ENCODE results near the gene ALKBH8.
A peak's percentile ranks its signal among the peaks of the same experiment; 100 is the strongest.
"Not testable (repeated sequence)": the region's sequence is repeated elsewhere in the genome, so short reads cannot be mapped to it uniquely, and the experiment has no call there.

ALKBH8 gene

GRCh38 chr11:107593951-107594350, 28.4 kb upstream of the ALKBH8 start:
- Histone ChIP-seq H3K4me1 (ENCODE audit: control insufficient read depth in 2 of 2, insufficient read depth in 2 of 2, low read length in 2 of 2) (peaks cover 0 to 7% of the 10 kb centered on the region in 2 donors), H3K9ac (ENCODE audit: low read depth in 1 of 2, low read length in 2 of 2) (no peak overlapping the region), H3K9me3 (ENCODE audit: control insufficient read depth in 2 of 2, low read length in 2 of 2) (no peaks in the 10 kb centered on the region), H3K36me3 (ENCODE audit: control insufficient read depth in 2 of 2, insufficient read depth in 2 of 2, low read length in 2 of 2) (no peaks in the 10 kb centered on the region), H3K27me3 (ENCODE audit: control insufficient read depth in 2 of 2, insufficient read depth in 2 of 2, low read length in 2 of 2) (peaks cover 28 to 34% of the 10 kb centered on the region in 2 donors), H3K4me3 (ENCODE audit: low read length in 2 of 2) (no peak overlapping the region), H3K27ac (ENCODE audit: low read depth in 2 of 2, low read length in 2 of 2) (no peak overlapping the region)

- no peaks in the 10 kb centered on the region for H3K9me3 ChIP-seq (ENCODE audit: control insufficient read depth in 2 of 2, low read length in 2 of 2)
- H3K27me3 ChIP-seq (ENCODE audit: control insufficient read depth in 2 of 2, insufficient read depth in 2 of 2, low read length in 2 of 2) = peaks cover 38 to 39% of the 10 kb centered on the region in 2 donors
- no peaks in the 10 kb centered on the region for H3K36me3 ChIP-seq (ENCODE audit: control insufficient read depth in 2 of 2, insufficient read depth in 2 of 2, low read length in 2 of 2)
- no peak overlapping the region for H3K4me3 ChIP-seq (ENCODE audit: low read length in 2 of 2)
- no peak overlapping the region for H3K9ac ChIP-seq (ENCODE audit: low read depth in 1 of 2, low read length in 2 of 2)
- no peak overlapping the region for H3K27ac ChIP-seq (ENCODE audit: low read depth in 2 of 2, low read length in 2 of 2)
- peaks cover 0 to 7% of the 10 kb centered on the region in 2 donors for H3K4me1 ChIP-seq (ENCODE audit: control insufficient read depth in 2 of 2, insufficient read depth in 2 of 2, low read length in 2 of 2)
Observed at GRCh38 chr11:107592813-107593212, 27.3 kb upstream of the ALKBH8 start.

- Histone ChIP-seq H3K4me1 (ENCODE audit: control insufficient read depth in 2 of 2, insufficient read depth in 2 of 2, low read length in 2 of 2) (peaks cover 0 to 7% of the 10 kb centered on the region in 2 donors), H3K4me3 (ENCODE audit: low read length in 2 of 2) (no peak overlapping the region), H3K27ac (ENCODE audit: low read depth in 2 of 2, low read length in 2 of 2) (no peak overlapping the region), H3K9me3 (ENCODE audit: control insufficient read depth in 2 of 2, low read length in 2 of 2) (no peaks in the 10 kb centered on the region), H3K36me3 (ENCODE audit: control insufficient read depth in 2 of 2, insufficient read depth in 2 of 2, low read length in 2 of 2) (no peaks in the 10 kb centered on the region), H3K27me3 (ENCODE audit: control insufficient read depth in 2 of 2, insufficient read depth in 2 of 2, low read length in 2 of 2) (peaks cover 38 to 40% of the 10 kb centered on the region in 2 donors), H3K9ac (ENCODE audit: low read depth in 1 of 2, low read length in 2 of 2) (no peak overlapping the region)
Observed at GRCh38 chr11:107592231-107592590, 26.7 kb upstream of the ALKBH8 start.

- Histone ChIP-seq H3K27me3 (ENCODE audit: control insufficient read depth in 2 of 2, insufficient read depth in 2 of 2, low read length in 2 of 2) (peaks cover 38 to 40% of the 10 kb centered on the region in 2 donors), H3K4me1 (ENCODE audit: control insufficient read depth in 2 of 2, insufficient read depth in 2 of 2, low read length in 2 of 2) (peaks cover 0 to 7% of the 10 kb centered on the region in 2 donors), H3K4me3 (ENCODE audit: low read length in 2 of 2) (peak overlapping the region; percentile 59 to 73), H3K9me3 (ENCODE audit: control insufficient read depth in 2 of 2, low read length in 2 of 2) (no peaks in the 10 kb centered on the region), H3K9ac (ENCODE audit: low read depth in 1 of 2, low read length in 2 of 2) (no peak overlapping the region), H3K27ac (ENCODE audit: low read depth in 2 of 2, low read length in 2 of 2) (no peak overlapping the region), H3K36me3 (ENCODE audit: control insufficient read depth in 2 of 2, insufficient read depth in 2 of 2, low read length in 2 of 2) (no peaks in the 10 kb centered on the region)
Observed at GRCh38 chr11:107591378-107592230, 26.1 kb upstream of the ALKBH8 start.

- peaks cover 40 to 42% of the 10 kb centered on the region in 2 donors for H3K27me3 ChIP-seq (ENCODE audit: control insufficient read depth in 2 of 2, insufficient read depth in 2 of 2, low read length in 2 of 2)
- H3K9ac ChIP-seq (ENCODE audit: low read depth in 1 of 2, low read length in 2 of 2) = no peak within 1 kb of the TSS
- peaks cover 0 to 7% of the 10 kb centered on the region in 2 donors for H3K4me1 ChIP-seq (ENCODE audit: control insufficient read depth in 2 of 2, insufficient read depth in 2 of 2, low read length in 2 of 2)
- no peaks in the 10 kb centered on the region for H3K36me3 ChIP-seq (ENCODE audit: control insufficient read depth in 2 of 2, insufficient read depth in 2 of 2, low read length in 2 of 2)
- H3K27ac ChIP-seq (ENCODE audit: low read depth in 2 of 2, low read length in 2 of 2) = no peak within 1 kb of the TSS
- H3K4me3 ChIP-seq (ENCODE audit: low read length in 2 of 2) = peak within 1 kb of the TSS; percentile 59 to 73
- H3K9me3 ChIP-seq (ENCODE audit: control insufficient read depth in 2 of 2, low read length in 2 of 2) = no peaks in the 10 kb centered on the region
Observed at GRCh38 chr11:107590460-107591377, 25.2 kb upstream of the ALKBH8 start, which contains the start of gene ELMOD1. Gene ELMOD1, plus strand, starts transcription at chr11:107591147. Its CDS starts 27,043 bp downstream, at chr11:107618190.

- H3K27ac ChIP-seq (ENCODE audit: low read depth in 2 of 2, low read length in 2 of 2) = no peak overlapping the region
- no peak overlapping the region for H3K4me3 ChIP-seq (ENCODE audit: low read length in 2 of 2)
- H3K36me3 ChIP-seq (ENCODE audit: control insufficient read depth in 2 of 2, insufficient read depth in 2 of 2, low read length in 2 of 2) = no peaks in the 10 kb centered on the region
- peaks cover 30 to 34% of the 10 kb centered on the region in 2 donors for H3K27me3 ChIP-seq (ENCODE audit: control insufficient read depth in 2 of 2, insufficient read depth in 2 of 2, low read length in 2 of 2)
- peaks cover 0 to 7% of the 10 kb centered on the region in 2 donors for H3K4me1 ChIP-seq (ENCODE audit: control insufficient read depth in 2 of 2, insufficient read depth in 2 of 2, low read length in 2 of 2)
- no peak overlapping the region for H3K9ac ChIP-seq (ENCODE audit: low read depth in 1 of 2, low read length in 2 of 2)
- no peaks in the 10 kb centered on the region for H3K9me3 ChIP-seq (ENCODE audit: control insufficient read depth in 2 of 2, low read length in 2 of 2)
Observed at GRCh38 chr11:107587306-107587979, 21.9 kb upstream of the ALKBH8 start.

GRCh38 chr11:107583629-107584195, 18.2 kb upstream of the ALKBH8 start:
- no peaks in the 10 kb centered on the region for H3K9me3 ChIP-seq (ENCODE audit: control insufficient read depth in 2 of 2, low read length in 2 of 2)
- no peaks in the 10 kb centered on the region for H3K4me1 ChIP-seq (ENCODE audit: control insufficient read depth in 2 of 2, insufficient read depth in 2 of 2, low read length in 2 of 2)
- H3K4me3 ChIP-seq (ENCODE audit: low read length in 2 of 2) = no peak overlapping the region
- no peaks in the 10 kb centered on the region for H3K36me3 ChIP-seq (ENCODE audit: control insufficient read depth in 2 of 2, insufficient read depth in 2 of 2, low read length in 2 of 2)
- H3K27me3 ChIP-seq (ENCODE audit: control insufficient read depth in 2 of 2, insufficient read depth in 2 of 2, low read length in 2 of 2) = peaks cover 7 to 9% of the 10 kb centered on the region in 2 donors
- H3K9ac ChIP-seq (ENCODE audit: low read depth in 1 of 2, low read length in 2 of 2) = no peak overlapping the region
- no peak overlapping the region for H3K27ac ChIP-seq (ENCODE audit: low read depth in 2 of 2, low read length in 2 of 2)

GRCh38 chr11:107581147-107581546, 15.6 kb upstream of the ALKBH8 start:
- Histone ChIP-seq H3K4me1 (ENCODE audit: control insufficient read depth in 2 of 2, insufficient read depth in 2 of 2, low read length in 2 of 2) (no peaks in the 10 kb centered on the region), H3K4me3 (ENCODE audit: low read length in 2 of 2) (no peak overlapping the region), H3K36me3 (ENCODE audit: control insufficient read depth in 2 of 2, insufficient read depth in 2 of 2, low read length in 2 of 2) (no peaks in the 10 kb centered on the region), H3K9ac (ENCODE audit: low read depth in 1 of 2, low read length in 2 of 2) (no peak overlapping the region), H3K27ac (ENCODE audit: low read depth in 2 of 2, low read length in 2 of 2) (no peak overlapping the region), H3K27me3 (ENCODE audit: control insufficient read depth in 2 of 2, insufficient read depth in 2 of 2, low read length in 2 of 2) (peaks cover 0 to 2% of the 10 kb centered on the region in 2 donors), H3K9me3 (ENCODE audit: control insufficient read depth in 2 of 2, low read length in 2 of 2) (no peaks in the 10 kb centered on the region)

- H3K36me3 ChIP-seq (ENCODE audit: control insufficient read depth in 2 of 2, insufficient read depth in 2 of 2, low read length in 2 of 2); H3K4me1 ChIP-seq (ENCODE audit: control insufficient read depth in 2 of 2, insufficient read depth in 2 of 2, low read length in 2 of 2); H3K27me3 ChIP-seq (ENCODE audit: control insufficient read depth in 2 of 2, insufficient read depth in 2 of 2, low read length in 2 of 2); H3K27ac ChIP-seq (ENCODE audit: low read depth in 2 of 2, low read length in 2 of 2); H3K9ac ChIP-seq (ENCODE audit: low read depth in 1 of 2, low read length in 2 of 2); H3K9me3 ChIP-seq (ENCODE audit: control insufficient read depth in 2 of 2, low read length in 2 of 2); H3K4me3 ChIP-seq (ENCODE audit: low read length in 2 of 2): not testable (repeated sequence)
Observed at GRCh38 chr11:107579169-107579568, 13.6 kb upstream of the ALKBH8 start.

Data from mucosa of rectum (tissue), 2 donors.